ENCODE results near the gene NEXMIF. TPM values are rescaled to one million over a fixed set of nuclear protein-coding genes. Genes with fewer than 3 reads are reported as not detected.

Gene NEXMIF
- total RNA-seq, result under 0.01 TPM in 1 of 2 replicates, not detected in the other

GRCh38 chrX:74925225-74926088 lies at the start of gene NEXMIF:
TSS of gene NEXMIF (minus strand) at chrX:74925452.

Other genes with a start within 250 kb of the NEXMIF start
- gene ABCB7, start 230.8 kb upstream of the NEXMIF start, total RNA-seq, result 30.3 and 41.4 TPM in 2 replicates